H54 (cell line): ENCODE data around the gene ISLR.

Source experiments
- DNase-seq: peaks from one replicate; pipeline ENCODE4 v3.0.0; 2011; ENCODE audit warnings: low spot score, mixed read lengths; ENCODE audit not compliant: insufficient read length
- FAIRE-seq: peaks from 3 replicates; lab custom pipeline; 2011; peaks lifted over from hg19 to GRCh38; lab: Jason Lieb, UNC
- POLR2A ChIP-seq: IDR thresholded peaks from 2 replicates; pipeline ENCODE4 v1.6.1; 2011; ENCODE audit warnings: low read depth, mild to moderate bottlenecking, low read length

The ISLR gene, protein sequence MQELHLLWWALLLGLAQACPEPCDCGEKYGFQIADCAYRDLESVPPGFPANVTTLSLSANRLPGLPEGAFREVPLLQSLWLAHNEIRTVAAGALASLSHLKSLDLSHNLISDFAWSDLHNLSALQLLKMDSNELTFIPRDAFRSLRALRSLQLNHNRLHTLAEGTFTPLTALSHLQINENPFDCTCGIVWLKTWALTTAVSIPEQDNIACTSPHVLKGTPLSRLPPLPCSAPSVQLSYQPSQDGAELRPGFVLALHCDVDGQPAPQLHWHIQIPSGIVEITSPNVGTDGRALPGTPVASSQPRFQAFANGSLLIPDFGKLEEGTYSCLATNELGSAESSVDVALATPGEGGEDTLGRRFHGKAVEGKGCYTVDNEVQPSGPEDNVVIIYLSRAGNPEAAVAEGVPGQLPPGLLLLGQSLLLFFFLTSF

DNA sequence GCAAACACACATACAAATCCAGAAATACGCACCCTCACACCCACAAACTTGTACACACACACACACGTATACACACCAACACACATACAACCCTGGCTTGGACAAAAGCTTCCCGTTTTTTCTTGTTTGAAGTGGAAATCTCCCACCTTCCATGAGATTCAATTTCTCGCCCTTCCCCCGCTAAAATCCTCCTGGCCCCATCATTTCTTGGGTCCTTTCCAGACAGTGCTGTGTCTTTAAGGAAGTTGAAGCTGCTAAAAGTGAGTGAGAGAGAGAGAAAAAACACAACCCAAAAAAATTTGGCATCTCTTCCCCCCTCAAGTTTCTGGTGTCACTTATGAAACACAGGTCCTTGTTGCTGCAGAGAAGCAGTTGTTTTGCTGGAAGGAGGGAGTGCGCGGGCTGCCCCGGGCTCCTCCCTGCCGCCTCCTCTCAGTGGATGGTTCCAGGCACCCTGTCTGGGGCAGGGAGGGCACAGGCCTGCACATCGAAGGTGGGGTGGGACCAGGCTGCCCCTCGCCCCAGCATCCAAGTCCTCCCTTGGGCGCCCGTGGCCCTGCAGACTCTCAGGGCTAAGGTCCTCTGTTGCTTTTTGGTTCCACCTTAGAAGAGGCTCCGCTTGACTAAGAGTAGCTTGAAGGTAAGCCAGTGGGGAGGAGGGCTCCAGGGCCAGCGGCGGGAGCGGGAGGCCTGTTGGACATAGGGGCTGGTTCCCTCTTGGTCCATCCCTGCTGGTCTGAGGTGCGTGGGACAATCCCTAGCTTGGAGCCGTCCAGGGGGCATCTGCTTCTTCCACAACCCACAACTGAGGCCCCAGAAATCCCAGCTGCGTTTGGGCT is at the start of gene ISLR:
Gene ISLR (plus strand): TSS at position 331 of the 839 bp plus-strand sequence. CDS start 1,149 bp downstream, outside the sequence.
- DNase-seq (no peak), FAIRE-seq (no peak)
- TF ChIP-seq POLR2A, result no peak

DNA sequence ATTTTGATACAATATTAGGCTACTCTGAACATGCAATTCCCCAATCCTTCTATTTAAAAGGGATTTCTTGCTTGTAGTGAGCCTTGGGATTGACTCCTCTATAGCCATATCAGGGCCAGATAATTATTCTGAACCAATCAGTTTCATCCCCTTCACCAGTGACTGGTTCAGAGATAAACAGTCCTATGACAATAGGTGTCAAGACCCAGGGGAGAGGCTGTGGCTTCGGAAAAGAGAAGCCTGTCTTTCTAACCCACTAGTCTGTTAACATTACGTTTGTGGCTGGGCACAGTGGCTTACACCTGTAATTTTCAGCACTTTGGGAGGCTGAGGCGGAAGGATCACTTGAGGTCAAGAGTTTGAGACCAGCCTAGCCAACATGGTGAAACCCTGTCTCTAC is 49.3 kb upstream of the ISLR start:
- DNase-seq, result no peak
- no peak for TF ChIP-seq POLR2A
- FAIRE-seq, result no peak

DNA sequence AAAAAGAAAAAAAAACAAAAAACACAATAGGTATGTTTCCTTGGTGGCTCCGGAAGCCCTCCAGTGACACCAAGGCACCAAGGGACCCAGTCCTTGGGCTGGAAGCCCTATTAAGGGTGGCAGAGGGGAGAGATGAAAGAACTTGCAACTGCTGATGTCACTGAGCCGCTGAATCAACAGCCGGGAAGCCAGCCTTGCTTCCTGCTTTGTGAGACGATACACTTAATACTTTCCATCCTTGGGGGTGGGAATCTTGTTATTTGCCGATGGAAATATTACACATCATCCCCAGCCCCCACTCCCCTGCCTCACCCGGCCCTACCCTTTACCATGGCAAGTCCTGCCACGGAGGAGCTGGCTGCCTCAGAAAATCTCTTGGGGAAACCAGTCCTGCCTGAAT is 48.8 kb upstream of the ISLR start:
- DNase-seq (no peak), FAIRE-seq (no peak)
- TF ChIP-seq POLR2A, result no peak

DNA sequence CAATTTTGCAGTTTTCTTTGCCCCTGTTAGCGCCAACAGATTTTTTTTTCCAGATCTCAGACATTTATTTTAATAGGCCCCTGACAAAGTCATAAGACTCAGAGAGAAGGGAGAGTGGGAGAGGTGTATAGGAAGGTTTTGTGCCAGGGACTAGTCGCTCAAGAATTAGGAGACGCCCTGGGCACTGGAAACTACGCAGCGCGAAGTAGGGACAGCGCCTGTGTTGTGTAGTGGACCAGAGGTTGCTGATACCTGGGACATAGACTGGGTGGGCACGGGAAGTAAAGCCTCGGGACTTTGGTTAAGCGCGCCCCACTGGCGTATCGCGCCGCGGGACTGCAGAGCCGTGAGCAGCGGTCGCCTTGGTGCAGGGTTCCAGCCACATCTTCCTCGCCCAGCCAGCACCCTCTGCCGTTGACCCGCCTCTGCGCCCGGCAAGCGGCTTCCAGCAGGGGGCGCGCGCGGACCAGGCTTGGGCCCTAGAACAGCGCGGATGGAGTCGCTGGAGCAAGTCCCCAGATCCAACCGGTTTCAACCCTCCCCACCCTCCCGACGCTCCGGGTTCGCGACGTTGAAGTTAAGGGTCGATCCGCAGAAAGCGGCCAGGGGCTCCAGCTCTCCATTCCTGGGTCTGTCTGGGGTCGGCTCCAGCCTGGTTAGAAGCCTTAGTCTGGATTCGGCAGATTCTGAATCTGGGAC is 46.1 kb upstream of the ISLR start:
- FAIRE-seq, result no peak
- TF ChIP-seq POLR2A, result no peak
- peak; percentile 73 for DNase-seq

- FAIRE-seq (no peak), DNase-seq (no peak)
- TF ChIP-seq POLR2A, result no peak
These were observed 45.3 kb upstream of the ISLR start for GRCh38 chr15:74127954-74128784.

GRCh38 chr15:74128785-74129585 is 44.5 kb upstream of the ISLR start:
- no peak for TF ChIP-seq POLR2A
- DNase-seq (no peak), FAIRE-seq (no peak)

DNA sequence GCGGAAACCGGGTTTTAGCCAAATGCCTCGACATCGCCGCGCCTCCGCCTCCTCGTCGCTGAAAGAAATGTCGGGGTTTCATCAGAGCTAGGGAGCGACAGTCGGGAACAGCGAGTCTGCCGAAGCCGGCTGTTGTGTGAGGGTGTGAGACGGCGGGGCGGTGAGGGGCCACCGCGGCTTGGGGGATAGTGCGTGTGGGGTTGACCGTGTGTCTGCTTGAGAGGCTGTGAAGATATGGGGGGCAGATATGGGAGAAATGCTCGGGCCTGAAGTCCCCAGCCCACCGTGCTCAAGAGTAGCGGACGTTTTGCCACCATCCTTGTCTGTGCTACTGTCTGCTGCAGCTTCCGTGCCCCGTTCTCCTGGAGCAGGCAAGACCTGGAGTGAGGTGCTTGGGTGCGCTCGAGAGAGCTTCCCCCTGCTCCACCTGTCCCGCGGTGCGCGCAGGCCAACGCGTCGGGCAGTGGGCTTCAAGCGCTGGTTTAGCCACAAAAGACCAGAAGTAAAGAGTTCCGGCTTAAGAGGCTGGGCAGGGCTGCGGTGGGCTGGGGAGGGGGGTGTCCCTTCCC is 43.8 kb upstream of the ISLR start:
- DNase-seq (no peak), FAIRE-seq (no peak)
- TF ChIP-seq POLR2A, result no peak

DNA sequence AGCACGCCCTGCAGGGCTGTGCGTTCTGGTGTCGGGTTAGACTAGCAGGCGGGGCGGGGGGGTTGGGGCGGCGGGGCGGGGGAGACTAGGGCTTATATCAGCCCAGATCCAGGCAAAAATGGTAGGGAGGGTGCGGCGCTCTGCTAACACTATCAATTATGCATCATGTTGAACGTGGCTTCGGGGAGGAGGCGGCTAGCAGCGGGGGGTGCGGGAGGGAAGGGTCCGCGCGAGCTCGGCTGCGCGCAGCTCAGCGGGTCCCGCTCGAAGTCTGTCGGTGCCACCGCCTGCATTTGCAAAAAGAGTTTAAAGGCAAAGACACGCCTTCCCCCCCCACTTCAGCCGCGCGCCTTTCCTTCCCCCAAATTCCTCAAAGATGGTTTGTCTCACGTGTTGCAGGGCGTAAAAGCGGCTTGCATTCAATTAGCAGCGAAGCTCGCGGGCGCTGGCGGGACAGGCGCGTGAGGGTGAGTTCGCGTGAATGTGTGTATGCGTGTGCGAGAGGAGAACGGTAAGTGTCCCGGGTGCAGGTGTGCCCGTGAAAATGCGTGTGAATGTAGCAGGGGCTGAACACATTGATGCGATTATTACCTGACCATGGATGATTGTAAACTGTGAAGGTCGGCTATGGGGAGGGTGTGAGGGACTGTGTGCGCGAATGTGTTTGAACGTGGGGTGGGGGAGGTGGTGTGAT is 43.2 kb upstream of the ISLR start, which contains the start of gene ISLR2:
Gene ISLR2 (plus strand): TSS at position 432 of the 694 bp plus-strand sequence. CDS start 2,169 bp downstream, outside the sequence.
- TF ChIP-seq POLR2A, result no peak
- no peak for FAIRE-seq
- DNase-seq, result no peak

GRCh38 chr15:74130849-74131627 is 42.5 kb upstream of the ISLR start:
- DNase-seq (no peak), FAIRE-seq (no peak)
- no peak for TF ChIP-seq POLR2A

DNA sequence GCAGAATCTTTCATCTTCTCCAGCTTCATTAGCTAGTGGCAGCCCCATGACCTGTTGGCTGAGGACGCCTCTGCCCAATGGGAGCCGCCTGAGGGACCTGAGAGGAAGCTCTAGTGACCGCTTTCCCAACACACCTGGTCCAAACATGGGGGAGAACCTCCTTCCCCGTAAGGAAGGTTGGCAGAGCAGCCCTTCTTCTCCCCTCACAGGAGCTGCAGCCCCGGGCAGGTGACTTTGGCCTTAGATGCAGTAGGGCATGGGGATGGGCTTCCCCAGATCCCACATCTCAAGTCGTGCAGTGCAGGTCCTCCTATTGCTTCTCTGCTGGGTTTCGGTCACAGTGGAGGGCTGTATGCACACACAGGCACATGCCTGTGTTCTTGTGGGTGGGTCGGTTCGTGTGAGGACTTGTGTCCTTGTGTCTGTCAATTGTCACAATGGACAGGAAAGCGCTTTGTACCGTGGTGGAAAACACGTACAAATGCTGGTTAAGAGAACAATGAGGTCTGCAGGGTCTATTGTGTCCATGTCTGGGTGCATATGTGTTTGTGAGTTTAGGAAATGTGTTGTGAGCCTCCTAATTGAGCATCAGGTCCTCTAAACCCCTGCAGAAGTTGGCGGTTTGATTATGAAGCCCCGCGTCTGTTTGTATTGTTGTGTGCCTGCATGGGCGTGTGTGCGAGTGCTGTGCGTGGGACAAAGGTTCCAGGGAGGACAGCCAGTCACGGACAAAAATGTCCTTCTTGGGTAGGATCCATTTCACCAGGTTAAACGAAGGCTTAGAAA is 41.7 kb upstream of the ISLR start:
- FAIRE-seq, result no peak
- no peak for TF ChIP-seq POLR2A
- no peak for DNase-seq
